ENCODE data around the gene PROSER3.

Gene PROSER3

GRCh38 chr19:35753634-35754369 is 4.2 kb upstream of the PROSER3 start:
- DNase-seq (ENCODE audit: insufficient read length, low spot score): no peak
- TF ChIP-seq, protein P1, sequence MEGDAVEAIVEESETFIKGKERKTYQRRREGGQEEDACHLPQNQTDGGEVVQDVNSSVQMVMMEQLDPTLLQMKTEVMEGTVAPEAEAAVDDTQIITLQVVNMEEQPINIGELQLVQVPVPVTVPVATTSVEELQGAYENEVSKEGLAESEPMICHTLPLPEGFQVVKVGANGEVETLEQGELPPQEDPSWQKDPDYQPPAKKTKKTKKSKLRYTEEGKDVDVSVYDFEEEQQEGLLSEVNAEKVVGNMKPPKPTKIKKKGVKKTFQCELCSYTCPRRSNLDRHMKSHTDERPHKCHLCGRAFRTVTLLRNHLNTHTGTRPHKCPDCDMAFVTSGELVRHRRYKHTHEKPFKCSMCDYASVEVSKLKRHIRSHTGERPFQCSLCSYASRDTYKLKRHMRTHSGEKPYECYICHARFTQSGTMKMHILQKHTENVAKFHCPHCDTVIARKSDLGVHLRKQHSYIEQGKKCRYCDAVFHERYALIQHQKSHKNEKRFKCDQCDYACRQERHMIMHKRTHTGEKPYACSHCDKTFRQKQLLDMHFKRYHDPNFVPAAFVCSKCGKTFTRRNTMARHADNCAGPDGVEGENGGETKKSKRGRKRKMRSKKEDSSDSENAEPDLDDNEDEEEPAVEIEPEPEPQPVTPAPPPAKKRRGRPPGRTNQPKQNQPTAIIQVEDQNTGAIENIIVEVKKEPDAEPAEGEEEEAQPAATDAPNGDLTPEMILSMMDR (IDR thresholded peaks at IDR 0.05; ENCODE audit: insufficient read depth, missing control alignments): no peak
- no peak for FAIRE-seq

DNA sequence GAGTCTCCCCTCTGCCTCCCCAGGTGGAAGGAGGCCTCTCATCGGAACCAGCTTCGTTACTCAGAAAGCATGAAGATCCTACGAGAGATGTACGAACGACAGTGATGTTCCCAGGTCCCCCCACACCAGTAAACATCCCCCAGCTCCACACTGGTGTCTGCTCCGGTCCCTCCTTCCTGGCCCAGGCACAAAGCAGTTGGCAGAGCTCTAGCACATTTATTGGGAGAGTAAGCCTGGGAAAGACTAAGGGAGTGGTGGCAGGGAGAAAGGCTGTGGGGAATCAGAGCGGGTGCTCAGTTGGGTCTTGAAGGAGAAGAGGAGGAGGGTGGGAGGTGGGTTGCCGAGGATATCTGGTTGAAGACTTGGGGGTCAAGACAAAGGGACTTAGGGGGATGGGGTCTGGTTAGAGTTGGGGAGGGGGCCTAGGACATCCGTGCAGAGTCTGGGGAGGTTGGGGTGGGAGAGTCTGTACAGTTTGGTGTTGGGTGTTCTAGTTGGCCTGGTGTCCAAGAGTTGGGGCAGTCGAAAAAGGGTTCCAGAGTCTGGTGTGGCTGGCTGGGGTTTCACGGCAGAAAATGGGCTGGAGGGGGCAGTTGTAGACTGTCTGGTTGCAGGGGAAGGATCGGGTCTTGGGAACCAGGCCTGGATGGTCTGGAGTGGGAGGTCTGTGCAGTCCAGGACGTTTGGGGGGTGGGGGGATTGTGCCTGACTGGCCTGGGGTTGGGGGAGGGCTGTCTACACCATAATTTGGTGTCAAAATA is 3.4 kb upstream of the PROSER3 start:
- no peak for DNase-seq (ENCODE audit: insufficient read length, low spot score)
- no peak for FAIRE-seq
- TF ChIP-seq, protein P1 (IDR thresholded peaks at IDR 0.05; ENCODE audit: insufficient read depth, missing control alignments): no peak

DNA sequence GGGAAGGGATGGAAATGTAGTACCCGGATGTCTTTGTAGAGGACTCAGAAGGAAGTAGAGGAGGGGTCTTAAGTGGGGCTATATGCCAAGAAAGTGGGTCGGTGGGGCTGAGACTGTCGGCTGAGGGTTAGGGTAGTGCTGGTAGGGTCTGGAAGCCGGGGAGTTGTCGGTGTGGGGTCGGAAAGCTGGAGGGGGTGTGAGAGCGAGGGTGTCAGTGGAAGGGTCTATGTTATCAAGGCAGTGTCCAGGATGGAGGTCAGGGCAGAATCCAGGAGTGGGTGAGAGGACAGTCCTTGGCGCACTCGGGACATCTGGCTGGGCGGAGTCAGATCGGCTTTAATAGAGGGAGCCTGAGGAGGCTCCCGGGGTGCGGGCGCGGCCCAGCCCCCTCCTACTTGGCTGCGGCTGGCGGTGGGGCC is 2.8 kb upstream of the PROSER3 start:
- TF ChIP-seq, protein P1 (IDR thresholded peaks at IDR 0.05; ENCODE audit: insufficient read depth, missing control alignments): no peak
- DNase-seq (ENCODE audit: insufficient read length, low spot score): no peak
- no peak for FAIRE-seq

GRCh38 chr19:35755550-35756376 is 2.2 kb upstream of the PROSER3 start:
- FAIRE-seq (no peak), DNase-seq (ENCODE audit: insufficient read length, low spot score) (no peak)
- TF ChIP-seq, protein P1 (IDR thresholded peaks at IDR 0.05; ENCODE audit: insufficient read depth, missing control alignments): no peak

DNA sequence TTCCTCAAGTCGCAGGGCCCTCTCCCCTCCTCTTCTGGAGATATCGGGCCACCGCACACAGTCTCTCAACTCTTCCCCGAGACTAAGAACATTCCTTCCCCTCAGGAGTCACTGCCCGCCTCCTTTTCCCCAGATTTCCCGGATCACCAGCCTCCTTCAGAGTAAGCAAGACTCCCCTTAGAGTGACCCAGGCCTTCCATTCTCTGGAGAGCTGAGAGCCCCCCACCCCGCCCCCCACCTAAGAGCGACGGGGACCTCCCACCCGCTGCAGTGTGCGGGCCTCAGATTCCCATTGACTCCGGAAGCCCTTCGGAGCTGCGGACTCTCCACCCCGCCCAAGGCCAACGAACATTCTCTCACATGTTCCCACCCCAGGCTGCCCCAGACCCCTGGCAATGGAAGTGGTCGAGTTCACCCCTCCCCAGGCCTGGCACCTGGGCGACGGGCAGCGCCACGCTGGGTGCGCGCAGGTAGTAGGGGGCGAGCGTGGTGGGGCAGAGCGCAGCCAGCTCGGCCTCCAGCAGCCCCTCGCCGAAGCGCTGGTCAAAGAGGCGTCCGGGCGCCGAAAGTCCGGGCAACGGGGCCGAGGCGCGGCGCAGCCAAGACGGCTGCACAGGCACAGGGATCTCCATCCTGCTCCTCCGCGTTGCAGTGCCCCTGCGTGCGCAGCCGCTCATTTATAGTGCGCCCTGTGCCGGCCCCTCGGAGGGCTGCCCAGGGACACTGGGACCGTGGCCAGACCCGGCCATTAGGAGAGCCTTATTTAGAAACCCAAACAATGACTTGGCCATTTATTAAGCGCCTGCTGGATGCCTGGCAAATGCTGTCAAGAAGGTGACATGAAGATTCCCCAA is 1.4 kb upstream of the PROSER3 start, which contains the start of gene HSPB6:
TSS of gene HSPB6 (minus strand) at position 653 of the 854 bp plus-strand sequence. CDS start at position 632, 21 bp downstream.
- no peak for DNase-seq (ENCODE audit: insufficient read length, low spot score)
- FAIRE-seq: no peak
- TF ChIP-seq, protein P1 (IDR thresholded peaks at IDR 0.05; ENCODE audit: insufficient read depth, missing control alignments): no peak

DNA sequence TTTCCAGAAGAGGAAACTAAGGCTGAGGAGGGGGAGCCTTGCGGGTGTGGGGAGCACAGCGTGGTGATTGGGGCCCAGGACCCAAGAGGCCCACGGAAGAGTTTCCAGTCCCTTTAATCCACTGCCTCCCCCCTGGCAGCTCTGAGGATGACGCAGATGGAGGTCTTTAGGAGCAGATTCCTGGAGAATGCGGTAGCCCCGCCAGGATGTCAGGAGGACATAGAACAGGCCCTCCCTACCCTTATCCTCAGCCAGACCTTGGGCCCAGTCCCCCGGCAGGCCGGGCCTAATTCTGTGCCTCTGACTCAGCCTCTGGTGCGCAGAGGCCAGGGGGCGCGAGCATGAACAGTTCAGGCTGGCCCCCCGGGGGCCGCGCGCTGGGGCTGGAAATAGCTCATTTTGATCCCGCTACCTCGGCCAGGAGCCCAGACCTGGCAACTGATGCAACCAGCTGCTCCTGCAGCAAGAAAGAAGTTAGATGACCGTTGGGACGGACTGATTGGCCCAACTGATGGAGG is 686 bp upstream of the PROSER3 start:
- TF ChIP-seq, protein P1 (IDR thresholded peaks at IDR 0.05; ENCODE audit: insufficient read depth, missing control alignments): no peak
- DNase-seq (ENCODE audit: insufficient read length, low spot score) (no peak), FAIRE-seq (no peak)

Data from D721Med (cell line).